GM12878 (cell line): Measurements from ENCODE around the gene CLTCL1. TPM values are rescaled to one million over a fixed set of nuclear protein-coding genes. Genes with fewer than 3 reads are reported as not detected.

Experiments
- ATAC-seq: fragments of 200-7000 bp; cut with Tn5 transposase; 3 replicates; pipeline ENCODE4 v1.9.1; 2020; ENCODE audit warnings: mild to moderate bottlenecking, moderate library complexity
- BruUV-seq: library from RNA; stranded (reverse); fragments of 400-500 nt; replicated peaks from 2 replicates; lab custom pipeline; 2021; lab: Mats Ljungman, UMichigan
- CTCF ChIA-PET: fragments of 300-600 bp; sonication (Branson Sonifier 250); formaldehyde crosslinking; extraction: SDS; loops from one replicate; lab custom pipeline; 2021; ENCODE audit warnings: inconsistent platforms; lab: Yijun Ruan, JAX
- POLR2A ChIA-PET: fragments of 350-600 bp; formaldehyde crosslinking; extraction: SDS; loops from one replicate; lab custom pipeline; 2021; ENCODE audit warnings: inconsistent platforms; lab: Charles Lee
- RAD21 ChIA-PET: fragments of 300-600 bp; sonication (Branson Sonifier 250); formaldehyde crosslinking; loops from one replicate; lab custom pipeline; 2023; ENCODE audit warnings: antibody characterized with exemption; ENCODE audit not compliant: unreplicated experiment; lab: Charles Lee
- SMC1A ChIA-PET: fragments of 300-600 bp; sonication (Branson Sonifier 250); formaldehyde crosslinking; loops from one replicate; lab custom pipeline; 2023; ENCODE audit not compliant: unreplicated experiment, uncharacterized antibody; lab: Charles Lee
- DNase-seq: peaks from one replicate; pipeline ENCODE4 v3.0.0-alpha.2; 2011; ENCODE audit warnings: low read depth, low spot score
- FAIRE-seq: peaks from 3 replicates; lab custom pipeline; 2011; peaks lifted over from hg19 to GRCh38; lab: Jason Lieb, UNC
- H2AFZ ChIP-seq: 2 replicates; pipeline ENCODE4 v1.6.0; 2011; ENCODE audit warnings: low read depth, low read length, control low read depth; ENCODE audit not compliant: control insufficient read depth
- H3K27ac ChIP-seq: 2 replicates; pipeline ENCODE4 v1.5.1; 2011; ENCODE audit warnings: control low read depth; ENCODE audit not compliant: control insufficient read depth, insufficient read depth
- H3K27me3 ChIP-seq, 2 experiments: replicated peaks in 1 of 2; 2 replicates each; pipeline versions ENCODE4 v1.6.0 to v1.6.1; 2011; ENCODE audit warnings: low read length in 1 of 2; ENCODE audit not compliant: control insufficient read depth in 2 of 2, insufficient read depth in 2 of 2
- H3K36me3 ChIP-seq, 2 experiments: 2 replicates each; pipeline ENCODE4 v1.5.1; 2011; ENCODE audit warnings: low read length in 1 of 2; ENCODE audit not compliant: control insufficient read depth in 2 of 2, insufficient read depth in 2 of 2
- H3K4me1 ChIP-seq: 2 replicates; pipeline ENCODE4 v1.6.1; 2011; ENCODE audit warnings: mild to moderate bottlenecking, low read length, moderate library complexity, mixed read lengths; ENCODE audit not compliant: control insufficient read depth, insufficient read depth
- H3K4me2 ChIP-seq: 2 replicates; pipeline ENCODE4 v1.6.0; 2011; ENCODE audit warnings: control low read depth; ENCODE audit not compliant: control insufficient read depth, insufficient read depth
- H3K4me3 ChIP-seq: fragments of 200-600 bp; sonication (generic); 2 replicates; pipeline ENCODE4 v1.5.1; 2016
- H3K79me2 ChIP-seq: 2 replicates; pipeline ENCODE4 v1.6.0; 2011; ENCODE audit warnings: low read length; ENCODE audit not compliant: control insufficient read depth, insufficient read depth
- H3K9ac ChIP-seq: 2 replicates; pipeline ENCODE4 v1.8.0; 2011; ENCODE audit warnings: low read length, control low read depth, mixed read lengths; ENCODE audit not compliant: control insufficient read depth, insufficient read depth
- H3K9me3 ChIP-seq: replicated peaks from 3 replicates; pipeline ENCODE4 v1.5.1; 2011; ENCODE audit warnings: mild to moderate bottlenecking, low read length; ENCODE audit not compliant: control insufficient read depth, insufficient read depth
- H4K20me1 ChIP-seq: 2 replicates; pipeline ENCODE4 v1.6.0; 2011; ENCODE audit not compliant: control insufficient read depth, insufficient read depth
- BCL3 ChIP-seq: IDR thresholded peaks from 2 replicates; pipeline ENCODE4 v1.6.1; 2011; ENCODE audit warnings: borderline replicate concordance, low read depth, mild to moderate bottlenecking, moderate library complexity, low read length; ENCODE audit not compliant: insufficient read depth, poor library complexity, severe bottlenecking
- ZBED1 ChIP-seq: IDR thresholded peaks from 2 replicates; pipeline ENCODE4 v1.6.1; 2016; ENCODE audit warnings: borderline replicate concordance
- WGBS: methylation state at CpG from one replicate; pipeline ENCODE4 v1.1.6; 2016; ENCODE audit warnings: low lambda C conversion rate; ENCODE audit not compliant: insufficient replicate concordance, insufficient coverage; ENCODE audit errors: missing lambda C conversion rate; 5-methylcytosine and 5-hydroxymethylcytosine counted together
- in situ Hi-C: fragments of 300-500 bp; cut with MboI; formaldehyde crosslinking; loops from 9 replicates; pipeline ENCODE4 v1.14.3; 2018; ENCODE audit warnings: mixed read lengths
- intact Hi-C: fragments of 100-400 bp; cut with micrococcal nuclease; formaldehyde crosslinking; loops from one replicate; pipeline ENCODE4 v1.14.2; 2022; ENCODE audit not compliant: unreplicated experiment
- polyA plus RNA-seq, 11 experiments: library from polyadenylated mRNA; depleted of rRNA in 4 of 11; unstranded in 6 of 11; stranded (reverse) in 5 of 11; fragments of >200 nt; fragmentation: Nextera tagmentation in 4 of 11; fragmentation: Illumina TruSeq in 1 of 11; extraction: Ambion mirVana in 4 of 11; extraction: Trizol in 1 of 11; gene quantifications; 1 replicate in 1 of 11; 2 replicates in 10 of 11; pipeline versions ENCODE4 v1.2.1 to v1.2.3, GENCODE V29; 2011 to 2016; ENCODE audit warnings: inconsistent platforms in 2 of 11, missing spikeins in 2 of 11, low read depth in 1 of 11
- total RNA-seq, 4 experiments: library from RNA; depleted of rRNA in 3 of 4; stranded (reverse); fragments of >200 nt in 3 of 4; fragmentation: Illumina TruSeq in 1 of 4; extraction: Trizol in 1 of 4; gene quantifications; 2 replicates each; pipeline versions ENCODE4 v1.2.1 to v1.2.3, GENCODE V29; 2013 to 2021

CLTCL1 gene
- total and polyA plus RNA-seq, 10 of the 15 experiments (the other 5 are each of a cell fraction or from before 2014, with no cell fraction given): under 0.01 to 0.35 (median 0.12) TPM; not detected in 2

- peak overlapping the region; percentile 95; the same call in 1 of the 2 replicates for H3K4me3 ChIP-seq
- H2AFZ ChIP-seq: no peak overlapping the region
- no peak overlapping the region for H3K9ac ChIP-seq
- intact Hi-C loops (loop anchor here (5.0 kb wide), 2 partner anchors 257 to 272 kb away; partner anchors contain the start of genes C22orf39, HIRA and MRPL40), in situ Hi-C loops (no loop called here)
- peaks cover 36% of the 10 kb centered on the region for H3K4me1 ChIP-seq
- TF ChIP-seq ZBED1 (no peak), BCL3 (peak; percentile 6)
- H4K20me1 ChIP-seq: no peaks in the 10 kb centered on the region
- no TSS peak for BruUV-seq
- ATAC-seq (no peak), FAIRE-seq (no peak), DNase-seq (no peak)
- peaks cover 49% of the 10 kb centered on the region for H3K79me2 ChIP-seq
- 78% methylated on average over 7 of the region's 7 CpGs for WGBS
- SMC1A ChIA-PET: no interaction called here
- H3K27me3 ChIP-seq: peaks cover under 1 to 1% of the 10 kb centered on the region in 2 experiments; a peak in 2 of 4 replicates
- peaks cover 0 to 1% of the 10 kb centered on the region in 2 experiments; a peak in 2 of 4 replicates for H3K36me3 ChIP-seq
- POLR2A ChIA-PET: interaction anchor here (0.6 to 1.2 kb wide), 4 partner anchors 14 to 304 kb away, joined by 3 to 8 read pairs (median 4); partner anchors contain the start of gene CDC45
- RAD21 ChIA-PET: no interaction called here
- H3K4me2 ChIP-seq: peak overlapping the region; percentile 89
- 0 out of 2 replicates have a peak overlapping the region, but pooled peaks have one; percentile 48 for H3K27ac ChIP-seq
- CTCF ChIA-PET: interaction anchor here (2.1 kb wide), 1 partner anchor 31 kb away, joined by 15 read pairs; the partner anchor contains the start of gene ESS2
- no peaks in the 10 kb centered on the region for H3K9me3 ChIP-seq
Observed at GRCh38 chr22:19175026-19175601, 116.4 kb downstream of the CLTCL1 start.
